Stimulated activated CD8-positive, alpha-beta memory T cell treated with anti-CD3 and anti-CD28 coated beads, Interleukin-7, amount 100 ng/mL, for 4 hours (primary cell): ENCODE results near the gene ALG1.
A peak's percentile ranks its signal among the peaks of the same experiment; 100 is the strongest.
"Not testable (repeated sequence)": the region's sequence is repeated elsewhere in the genome, so short reads cannot be mapped to it uniquely, and the experiment has no call there.

ENCODE experiments used
- DNase-seq, 2 donors: peaks; one replicate each; pipeline ENCODE4 v3.0.0-alpha.2; 2020; ENCODE audit warnings: low read depth in 2 of 2

ALG1 gene

GRCh38 chr16:5071681-5072333 is at the start of gene ALG1:
Gene ALG1 (plus strand): TSS chr16:5071843. CDS start chr16:5071850, 7 bp downstream.
- DNase-seq, result peak; percentile 78 to 86

GRCh38 chr16:5022521-5022920 is 49.1 kb upstream of the ALG1 start:
- DNase-seq, result no peak

GRCh38 chr16:5024632-5025031 is 47.0 kb upstream of the ALG1 start:
- no peak for DNase-seq

GRCh38 chr16:5025171-5025632 is 46.4 kb upstream of the ALG1 start:
- DNase-seq, result no peak

- no peak for DNase-seq
These were observed 45.0 kb upstream of the ALG1 start for GRCh38 chr16:5026664-5027063.

- no peak for DNase-seq
These were observed 44.6 kb upstream of the ALG1 start for GRCh38 chr16:5027086-5027485.

GRCh38 chr16:5027575-5028235 is 43.9 kb upstream of the ALG1 start:
- no peak for DNase-seq

GRCh38 chr16:5028950-5029475 is 42.6 kb upstream of the ALG1 start:
- DNase-seq, result no peak

- DNase-seq, result no peak
These were observed 41.3 kb upstream of the ALG1 start for GRCh38 chr16:5030251-5030870.

GRCh38 chr16:5031601-5032000 is 40.0 kb upstream of the ALG1 start:
- no peak for DNase-seq

- no peak for DNase-seq
These were observed 38.9 kb upstream of the ALG1 start for GRCh38 chr16:5032748-5033167.

- peak; percentile 70 to 76 for DNase-seq
These were observed 38.1 kb upstream of the ALG1 start, which contains the start of gene NAGPA for GRCh38 chr16:5033256-5034166. Gene NAGPA (minus strand): TSS chr16:5033935. CDS start chr16:5033914, 21 bp downstream.

- DNase-seq, result no peak
These were observed 37.5 kb upstream of the ALG1 start for GRCh38 chr16:5034167-5034523.

GRCh38 chr16:5035909-5036227 is 35.8 kb upstream of the ALG1 start:
- DNase-seq, result no peak

- no peak for DNase-seq
These were observed 35.2 kb upstream of the ALG1 start for GRCh38 chr16:5036228-5037156.

- no peak for DNase-seq
These were observed 31.2 kb upstream of the ALG1 start for GRCh38 chr16:5040451-5040850.

- DNase-seq, result no peak
These were observed 30.0 kb upstream of the ALG1 start for GRCh38 chr16:5041600-5042133.

GRCh38 chr16:5042574-5043171 is 29.0 kb upstream of the ALG1 start:
- DNase-seq, result no peak

- no peak for DNase-seq
These were observed 27.6 kb upstream of the ALG1 start for GRCh38 chr16:5044011-5044540.

- DNase-seq, result not testable (repeated sequence)
These were observed 27.1 kb upstream of the ALG1 start for GRCh38 chr16:5044581-5044980.
